Spleen (tissue), 11 donors: ENCODE data around the gene SYNPO. TPM values are rescaled to one million over a fixed set of nuclear protein-coding genes. Genes with fewer than 3 reads are reported as not detected.

Experiments
- DNase-seq: peaks from one replicate; pipeline ENCODE4 v3.0.0-alpha.2; 2020
- H3K27ac ChIP-seq, 8 donors: fragments of 200-600 bp; sonication (generic) in 7 of 8; 1 replicate in 4 of 8; 2 replicates in 4 of 8; pipeline versions ENCODE4 v1.5.0 to v1.8.0; 2016 to 2021; ENCODE audit warnings: inconsistent platforms in 4 of 8, mild to moderate bottlenecking in 4 of 8, moderate library complexity in 1 of 8
- H3K27me3 ChIP-seq, 7 donors: fragments of 200-600 bp; sonication (generic) in 6 of 7; replicated peaks in 1 of 7; 1 replicate in 4 of 7; 2 replicates in 3 of 7; pipeline versions ENCODE4 v1.5.0 to v1.8.0; 2016 to 2021; ENCODE audit warnings: inconsistent platforms in 3 of 7, mild to moderate bottlenecking in 1 of 7
- H3K36me3 ChIP-seq, 6 donors: fragments of 200-600 bp; sonication (generic) in 5 of 6; 1 replicate in 4 of 6; 2 replicates in 2 of 6; pipeline versions ENCODE4 v1.5.0 to v1.8.0; 2016 to 2021; ENCODE audit warnings: inconsistent platforms in 2 of 6
- H3K4me1 ChIP-seq, 6 donors: fragments of 200-600 bp; sonication (generic) in 5 of 6; 1 replicate in 3 of 6; 2 replicates in 3 of 6; pipeline versions ENCODE4 v1.5.0 to v1.8.0; 2016 to 2021; ENCODE audit warnings: inconsistent platforms in 3 of 6
- H3K4me3 ChIP-seq, 8 donors: fragments of 200-600 bp; sonication (generic) in 7 of 8; 1 replicate in 4 of 8; 2 replicates in 4 of 8; pipeline versions ENCODE4 v1.5.0 to v1.8.0; 2016 to 2021; ENCODE audit warnings: inconsistent platforms in 4 of 8, mild to moderate bottlenecking in 4 of 8, moderate library complexity in 2 of 8
- H3K9me3 ChIP-seq, 8 donors: fragments of 200-600 bp; sonication (generic) in 7 of 8; 1 replicate in 4 of 8; 2 replicates in 4 of 8; pipeline versions ENCODE4 v1.5.0 to v1.8.0; 2016 to 2021; ENCODE audit warnings: inconsistent platforms in 4 of 8
- POLR2A ChIP-seq, 3 donors: fragments of 450-650 bp; IDR thresholded peaks; one replicate each; pipeline ENCODE4 v1.5.1; 2017; ENCODE audit warnings: antibody characterized with exemption in 3 of 3, mild to moderate bottlenecking in 1 of 3
- POLR2AphosphoS5 ChIP-seq, 3 donors: sonication (generic); formaldehyde crosslinking; IDR thresholded peaks; one replicate each; pipeline ENCODE4 v1.5.1; 2017; ENCODE audit warnings: antibody characterized with exemption in 3 of 3
- WGBS, 5 donors: extraction: QIAGEN DNeasy Blood & Tissue Kit in 3 of 5; methylation state at CpG; one replicate each; pipeline versions ENCODE4 v1.1.5 to v1.1.7; 2013 to 2018; 5-methylcytosine and 5-hydroxymethylcytosine counted together
- intact Hi-C: fragments of 100-400 bp; cut with DNase I; formaldehyde crosslinking; loops from one replicate; pipeline ENCODE4 v1.15.0; 2023; ENCODE audit warnings: low total_unique reads
- polyA plus RNA-seq, 3 donors: library from polyadenylated mRNA; stranded (reverse); fragments of 200-250 nt; gene quantifications; one replicate each; pipeline ENCODE4 v1.2.1, GENCODE V29; 2013
- total RNA-seq, 7 donors: library from RNA; depleted of rRNA in 3 of 7; stranded (reverse); fragments of >200 nt in 3 of 7; fragmentation: NEBNext Ultra II Directional in 4 of 7; extraction: Animal tissue kit (Norgen Biotek cat#: 25700) in 4 of 7; gene quantifications; one replicate each; pipeline versions ENCODE4 v1.1.0 to v1.2.1, GENCODE V29; 2016 to 2021
- TF ChIP-seq, protein P1 (sequence below), 11 experiments: fragments of 200-600 bp in 7 of 11; fragments of 450-650 bp in 4 of 11; sonication (generic) in 4 of 11; IDR thresholded peaks in 8 of 11; conservative IDR thresholded peaks in 3 of 11; 1 replicate in 7 of 11; 2 replicates in 4 of 11; pipeline versions ENCODE4 v1.4.0 to v1.8.0; 2016 to 2021; ENCODE audit warnings: antibody characterized with exemption in 11 of 11, inconsistent platforms in 4 of 11, mild to moderate bottlenecking in 1 of 11
- donor health status: healthy with polysubstance abuse.
- donor health status: DM: no; HTN: no; CAD: no; lungs with moderate emphysema.
- donor health status: DM: no; HTN: no; CAD: no.
- donor health status: Bipolar disorder and iron deficiency.
- donor health status: healthy.
- donor health status: DM: no; HTN: no; CAD: no.
- donor health status: DM: yes; HTN: yes; CAD: no.

Gene SYNPO
- total and polyA plus RNA-seq, 10 donors, result 6.9 to 133 (median 45.9) TPM

DNA sequence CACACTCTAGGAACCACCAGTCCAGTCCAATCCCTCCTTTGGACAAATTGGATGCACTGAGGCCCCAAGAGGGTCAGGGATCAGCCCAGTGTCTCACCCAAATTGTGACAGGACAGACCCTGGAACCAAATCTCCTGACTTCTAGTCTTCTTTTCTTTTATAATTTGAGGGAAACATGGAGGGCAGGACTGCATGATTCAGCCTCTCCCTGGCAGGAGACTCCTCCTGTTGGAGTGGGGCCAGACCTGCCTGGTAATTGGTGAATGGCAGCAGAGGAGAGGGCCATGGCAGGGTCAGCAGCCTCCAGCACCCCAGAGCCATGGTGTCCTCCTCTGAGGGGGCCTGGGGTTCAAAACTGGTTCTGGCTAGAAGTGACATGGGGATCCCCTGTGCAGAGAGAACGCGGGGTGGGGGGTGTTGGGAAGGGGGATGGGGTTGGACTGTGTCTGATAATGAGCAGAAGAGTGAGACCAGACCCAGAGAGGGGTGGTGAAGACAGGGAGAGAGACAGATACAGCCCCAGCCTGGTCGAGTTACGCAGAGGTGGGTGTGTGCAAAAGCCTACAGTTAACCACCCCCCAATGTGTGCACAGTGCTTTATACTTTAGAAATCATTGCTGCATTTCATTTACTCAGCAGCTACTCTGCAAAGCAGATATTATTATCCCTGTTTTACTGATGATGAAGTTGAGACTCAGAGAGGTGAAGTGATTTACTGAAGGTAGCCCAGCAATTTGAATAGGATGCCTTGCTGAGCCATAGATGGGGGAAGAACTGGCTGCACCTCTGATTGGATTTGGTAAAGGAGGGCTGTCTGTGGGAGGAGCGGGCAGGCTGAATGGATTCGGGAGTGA is 3.8 kb upstream of the SYNPO start:
- Histone ChIP-seq H3K4me1 (peaks cover 10 to 88% (median 48%) of the 10 kb centered on the region in 6 donors), H3K36me3 (peaks cover 0 to 5% (median 0%) of the 10 kb centered on the region in 6 donors), H3K27me3 (no peaks in the 10 kb centered on the region), H3K4me3 (no peak overlapping the region), H3K27ac (peak overlapping the region in 3 of 8 donors; percentile 86 to 89 (median 88)), H3K9me3 (no peaks in the 10 kb centered on the region)
- intact Hi-C loops, result no loop called here
- no peak for DNase-seq
- TF ChIP-seq, protein P1, sequence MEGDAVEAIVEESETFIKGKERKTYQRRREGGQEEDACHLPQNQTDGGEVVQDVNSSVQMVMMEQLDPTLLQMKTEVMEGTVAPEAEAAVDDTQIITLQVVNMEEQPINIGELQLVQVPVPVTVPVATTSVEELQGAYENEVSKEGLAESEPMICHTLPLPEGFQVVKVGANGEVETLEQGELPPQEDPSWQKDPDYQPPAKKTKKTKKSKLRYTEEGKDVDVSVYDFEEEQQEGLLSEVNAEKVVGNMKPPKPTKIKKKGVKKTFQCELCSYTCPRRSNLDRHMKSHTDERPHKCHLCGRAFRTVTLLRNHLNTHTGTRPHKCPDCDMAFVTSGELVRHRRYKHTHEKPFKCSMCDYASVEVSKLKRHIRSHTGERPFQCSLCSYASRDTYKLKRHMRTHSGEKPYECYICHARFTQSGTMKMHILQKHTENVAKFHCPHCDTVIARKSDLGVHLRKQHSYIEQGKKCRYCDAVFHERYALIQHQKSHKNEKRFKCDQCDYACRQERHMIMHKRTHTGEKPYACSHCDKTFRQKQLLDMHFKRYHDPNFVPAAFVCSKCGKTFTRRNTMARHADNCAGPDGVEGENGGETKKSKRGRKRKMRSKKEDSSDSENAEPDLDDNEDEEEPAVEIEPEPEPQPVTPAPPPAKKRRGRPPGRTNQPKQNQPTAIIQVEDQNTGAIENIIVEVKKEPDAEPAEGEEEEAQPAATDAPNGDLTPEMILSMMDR (IDR thresholded peaks at IDR 0.05 in 8 of 11, conservative IDR thresholded peaks at IDR 0.05 in 3 of 11), result no peak
- TF ChIP-seq POLR2AphosphoS5 (IDR thresholded peaks at IDR 0.05), result no peak
- no peak for TF ChIP-seq POLR2A (IDR thresholded peaks at IDR 0.05)
- WGBS, 5 donors, result 77 to 90% (median 81%) methylated on average over 6 of the region's 6 CpGs

- H3K27me3 ChIP-seq, result no peaks in the 10 kb centered on the region
- TF ChIP-seq POLR2AphosphoS5 (IDR thresholded peaks at IDR 0.05), result peak in 1 of 3 donors; percentile 20
- TF ChIP-seq, protein P1 (IDR thresholded peaks at IDR 0.05 in 8 of 11, conservative IDR thresholded peaks at IDR 0.05 in 3 of 11), result no peak
- H3K27ac ChIP-seq, result peak overlapping the region in 5 of 8 donors; percentile 83 to 89 (median 86)
- peaks cover 10 to 88% (median 45%) of the 10 kb centered on the region in 6 donors for H3K4me1 ChIP-seq
- 38 to 45% (median 42%) methylated on average over 21 of the region's 21 CpGs for WGBS, 5 donors
- no peak for DNase-seq
- H3K36me3 ChIP-seq, result peaks cover 0 to 5% (median 0%) of the 10 kb centered on the region in 6 donors
- H3K4me3 ChIP-seq, result no peak overlapping the region
- intact Hi-C loops, result no loop called here
- H3K9me3 ChIP-seq, result no peaks in the 10 kb centered on the region
Measured at GRCh38 chr5:150637245-150638052, 3.0 kb upstream of the SYNPO start.

DNA sequence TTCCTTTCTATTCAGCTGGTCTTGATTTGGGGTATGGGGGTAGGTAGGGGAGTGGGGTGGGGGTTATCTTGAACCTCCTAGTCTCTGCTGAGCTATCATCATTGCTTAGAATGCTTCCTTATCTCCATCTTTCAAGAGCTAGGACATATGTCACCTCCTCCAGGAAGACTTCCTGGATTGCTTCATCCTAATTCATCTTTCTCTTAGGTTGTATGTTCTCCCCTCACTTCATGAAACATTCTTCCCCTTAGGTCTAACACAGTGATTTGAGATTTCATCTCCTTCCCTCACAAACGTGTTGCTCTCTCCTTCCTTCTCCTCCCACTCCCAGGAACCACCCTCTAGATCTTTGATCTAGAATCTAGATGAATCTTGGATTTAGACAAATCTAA is 2.4 kb upstream of the SYNPO start:
- H3K27ac ChIP-seq, result peak overlapping the region in 5 of 8 donors; percentile 83 to 89 (median 86)
- no peak for DNase-seq
- peaks cover 0 to 5% (median 0%) of the 10 kb centered on the region in 6 donors for H3K36me3 ChIP-seq
- peaks cover 14 to 88% (median 46%) of the 10 kb centered on the region in 6 donors for H3K4me1 ChIP-seq
- 19 to 50% (median 32%) methylated on average over 1 of the region's 1 CpG for WGBS, 5 donors
- no peak overlapping the region for H3K4me3 ChIP-seq
- intact Hi-C loops, result no loop called here
- no peaks in the 10 kb centered on the region for H3K9me3 ChIP-seq
- no peaks in the 10 kb centered on the region for H3K27me3 ChIP-seq
- TF ChIP-seq POLR2AphosphoS5 (IDR thresholded peaks at IDR 0.05), result no peak
- TF ChIP-seq, protein P1 (IDR thresholded peaks at IDR 0.05 in 8 of 11, conservative IDR thresholded peaks at IDR 0.05 in 3 of 11), result no peak
